Ureter (tissue), 1 donor: Measurements from ENCODE around the gene LIG1. TPM values are rescaled to one million over a fixed set of nuclear protein-coding genes. Genes with fewer than 3 reads are reported as not detected.
"Not testable (repeated sequence)": the region's sequence is repeated elsewhere in the genome, so short reads cannot be mapped to it uniquely, and the experiment has no call there.

Experiments used
- DNase-seq: peaks from one replicate; pipeline ENCODE4 v3.0.0-alpha.2; 2020; ENCODE audit warnings: low spot score
- total RNA-seq: library from RNA; stranded (reverse); gene quantifications from one replicate; pipeline ENCODE4 v1.2.4, GENCODE V29; 2023
- donor health status: DM: yes; HTN: yes; CAD: no.

Gene LIG1
- total RNA-seq, 1 donor from 2014 or later: 25.5 TPM

DNA sequence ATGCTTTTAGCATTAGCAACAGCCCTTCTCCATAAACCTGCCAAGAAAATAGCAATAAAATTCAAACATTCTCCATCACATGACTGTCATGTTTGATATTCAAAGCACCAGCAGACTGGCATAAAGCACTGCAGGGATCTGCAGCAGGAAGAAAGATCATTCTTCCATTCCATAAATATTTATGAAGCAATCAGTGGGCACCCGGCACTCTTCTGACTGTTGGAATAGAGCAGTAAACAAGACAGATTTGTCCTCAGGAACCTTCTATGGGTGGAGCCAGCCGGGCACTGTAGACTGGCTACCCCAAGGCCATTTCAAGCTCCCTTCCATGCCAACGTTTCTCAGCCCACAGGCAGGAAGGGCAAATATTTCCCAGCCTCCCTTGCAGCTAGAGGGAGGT, 85.1 kb downstream of the LIG1 start:
- DNase-seq: no peak

DNA sequence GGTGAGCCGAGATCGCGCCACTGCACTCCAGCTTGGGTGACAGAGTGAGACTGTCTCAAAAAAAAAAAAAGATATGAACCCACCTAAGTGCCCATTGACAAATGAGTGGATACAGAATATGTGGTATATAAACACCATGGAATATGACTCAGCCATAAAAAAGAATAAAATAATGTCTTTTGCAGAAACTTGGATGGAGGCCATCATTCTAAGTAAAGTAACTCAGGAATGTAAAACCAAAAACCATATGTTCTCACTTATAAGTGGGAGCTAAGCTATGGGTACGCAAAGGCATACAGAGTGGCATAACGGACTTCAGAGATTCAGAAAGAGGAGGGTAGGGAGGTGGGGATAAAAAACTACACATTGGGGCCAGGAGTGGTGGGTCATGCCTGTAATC, 89.0 kb downstream of the LIG1 start:
- no peak for DNase-seq

DNA sequence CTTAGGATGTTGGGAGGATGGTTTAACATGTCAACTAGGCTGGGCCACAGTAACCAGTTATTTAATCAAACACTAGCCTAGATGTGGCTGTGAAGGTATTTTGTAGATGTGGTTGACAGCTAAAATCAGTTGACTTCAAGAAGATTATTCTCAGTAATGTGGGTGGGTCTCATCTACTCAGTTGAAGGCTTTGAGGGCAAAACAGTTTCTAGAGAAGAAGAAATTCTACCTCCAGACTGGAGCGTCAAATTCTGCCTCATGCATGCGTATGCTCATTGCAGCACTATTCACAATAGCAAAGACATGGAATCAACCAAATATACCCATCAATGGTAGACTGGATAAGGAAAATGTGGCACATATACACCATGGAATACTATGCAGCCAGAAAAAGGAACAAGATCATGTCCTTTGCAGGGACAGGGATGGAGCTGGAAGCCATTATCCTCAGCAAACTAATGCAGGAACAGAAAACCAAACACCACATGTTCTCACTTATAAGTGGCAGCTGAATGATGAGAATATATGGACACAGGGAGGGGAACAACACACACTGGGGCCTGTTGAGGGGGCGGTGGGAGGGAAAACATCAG, 99.9 kb downstream of the LIG1 start:
- not testable (repeated sequence) for DNase-seq

DNA sequence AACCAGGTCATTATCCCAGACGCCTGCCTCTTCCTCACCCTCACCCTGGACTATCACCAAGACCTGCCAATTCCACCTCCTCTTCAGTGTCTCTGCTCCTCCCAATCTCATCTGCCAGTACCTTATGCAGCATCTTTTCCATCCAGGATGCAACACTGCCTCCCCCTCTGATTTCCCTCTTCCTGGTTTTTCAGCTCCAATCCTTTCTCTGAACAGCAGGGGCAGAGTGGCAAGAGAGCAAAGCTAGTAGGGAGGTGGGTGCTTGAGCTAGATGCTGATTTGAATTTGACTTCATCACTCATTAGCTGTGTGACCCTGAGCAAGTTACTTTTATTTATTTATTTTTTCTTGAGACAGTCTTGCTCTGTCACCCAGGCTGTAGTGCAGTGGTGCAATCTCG, 100.7 kb downstream of the LIG1 start:
- DNase-seq: no peak

Other genes with a start within 250 kb of the LIG1 start
- gene BSPH1, start 178.2 kb downstream of the LIG1 start, total RNA-seq: not detected
- gene ELSPBP1, start 175.7 kb downstream of the LIG1 start, total RNA-seq: not detected
- not detected for gene CABP5, start 126.3 kb downstream of the LIG1 start, total RNA-seq
- 11.5 TPM for gene PLA2G4C, start 59.5 kb downstream of the LIG1 start, total RNA-seq
- gene ZSWIM9, start 336 bp upstream of the LIG1 start, total RNA-seq: 5.2 TPM
- gene CARD8, start 85.6 kb upstream of the LIG1 start, total RNA-seq: 47.3 TPM
- 0.44 TPM for gene ZNF114, start 99.7 kb upstream of the LIG1 start, total RNA-seq
- 31.6 TPM for gene EMP3, start 155.2 kb upstream of the LIG1 start, total RNA-seq
- gene TMEM143, start 193.6 kb upstream of the LIG1 start, total RNA-seq: 6.7 TPM
- not detected for gene SYNGR4, start 194.0 kb upstream of the LIG1 start, total RNA-seq
- gene KDELR1, start 221.2 kb upstream of the LIG1 start, total RNA-seq: 146 TPM
- gene GRIN2D, start 223.3 kb upstream of the LIG1 start, total RNA-seq: 0.86 TPM